HG03442 (cell line): Measurements from ENCODE around the gene ELP2.
A peak's percentile ranks its signal among the peaks of the same experiment; 100 is the strongest.
"Not testable (repeated sequence)": the region's sequence is repeated elsewhere in the genome, so short reads cannot be mapped to it uniquely, and the experiment has no call there.

Experiments
- ATAC-seq: cut with Tn5 transposase; IDR thresholded peaks from one replicate; pipeline ENCODE4 v1.9.1; 2021; ENCODE audit warnings: mild to moderate bottlenecking, moderate library complexity; ENCODE audit not compliant: unreplicated experiment

The ELP2 gene

DNA sequence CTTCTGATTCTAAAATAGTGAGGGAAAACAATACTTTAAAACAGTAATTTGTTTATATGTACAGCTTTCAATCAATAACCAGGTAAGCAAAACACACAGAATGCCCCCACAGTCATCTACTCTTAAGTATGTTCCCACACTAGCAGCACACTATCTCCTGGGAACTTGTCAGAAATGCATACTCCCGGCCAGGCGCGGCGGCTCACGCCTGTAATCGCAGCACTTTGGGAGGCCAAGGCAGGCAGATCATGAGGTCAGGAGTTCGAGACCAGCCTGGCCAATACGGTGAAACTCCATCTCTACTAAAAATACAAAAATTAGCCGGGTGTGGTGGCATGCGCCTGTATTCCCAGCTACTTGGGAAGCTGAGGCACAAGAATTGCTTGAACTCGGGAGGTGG is 12.9 kb upstream of the ELP2 start:
- not testable (repeated sequence) for ATAC-seq

DNA sequence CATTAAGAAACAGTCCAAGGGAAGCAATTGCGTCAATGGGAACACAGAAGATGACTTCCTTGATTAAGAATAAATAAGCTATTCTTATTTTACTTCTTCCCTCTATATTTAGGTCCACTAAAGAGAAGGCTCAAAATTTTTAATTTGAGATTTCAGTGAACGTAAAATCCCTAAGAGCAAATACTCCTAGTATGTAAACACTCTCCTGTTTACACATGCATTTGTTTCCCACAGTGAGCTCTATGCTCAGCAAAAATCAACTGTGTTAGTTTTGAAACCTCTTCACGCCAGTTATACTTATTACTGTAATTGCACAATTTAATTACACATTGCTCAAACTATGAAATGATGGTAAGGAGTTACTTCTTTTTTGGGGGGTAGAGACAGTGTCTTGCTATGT is 9.4 kb upstream of the ELP2 start:
- ATAC-seq = no peak

DNA sequence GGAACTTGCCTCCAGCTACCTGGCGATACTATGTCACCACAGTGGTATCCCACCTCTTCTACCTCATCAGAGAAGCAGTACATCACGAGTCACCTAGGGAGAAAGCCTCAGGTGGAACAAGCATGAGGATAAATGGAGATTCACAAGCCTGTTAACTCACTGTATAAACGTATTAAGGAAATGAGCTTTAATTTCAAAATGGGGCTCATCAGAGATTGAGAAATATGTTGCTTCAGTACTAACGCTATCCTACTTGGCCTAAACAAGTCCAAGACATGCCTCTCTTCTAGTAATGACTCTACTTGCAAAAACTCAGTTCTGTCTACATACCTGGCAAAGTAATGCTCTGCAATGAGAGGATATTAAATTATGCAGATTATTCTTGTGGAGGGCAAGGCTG is 4.9 kb upstream of the ELP2 start:
- no peak for ATAC-seq

GRCh38 chr18:36126668-36127067 is 3.0 kb upstream of the ELP2 start:
- ATAC-seq = no peak

DNA sequence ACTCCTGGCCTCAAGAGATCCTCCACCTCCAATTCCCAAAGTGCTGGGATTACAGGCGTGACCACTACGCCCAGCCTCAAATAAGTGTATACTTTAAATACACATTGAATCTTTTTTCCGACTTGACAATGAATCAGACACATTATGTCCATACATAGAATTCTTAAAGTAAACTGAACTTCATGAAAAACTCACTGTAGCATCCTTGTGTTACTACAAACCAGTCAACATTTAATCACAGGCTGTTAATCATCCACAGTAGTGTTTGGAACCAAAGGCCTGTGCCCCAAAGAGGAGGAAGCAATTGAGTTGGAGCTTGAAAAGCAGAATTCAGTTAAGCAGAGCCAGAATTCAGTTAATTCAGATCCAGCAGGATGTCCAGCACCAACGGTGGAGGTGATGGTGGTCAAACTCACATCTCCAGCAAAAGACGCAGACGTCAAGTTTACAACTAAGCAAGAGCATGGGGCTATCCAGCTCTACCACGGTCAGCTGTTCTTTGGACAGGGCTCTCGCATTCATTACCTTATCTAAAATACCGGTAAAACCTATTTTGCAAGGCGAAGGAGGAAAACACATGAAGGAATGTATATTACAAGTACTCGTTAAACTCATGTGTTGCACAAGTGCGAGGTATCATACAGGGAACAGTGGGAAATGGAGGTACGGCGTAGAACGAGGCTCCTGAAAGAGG is 1.7 kb upstream of the ELP2 start:
- ATAC-seq = no peak

- ATAC-seq = no peak
Measured at GRCh38 chr18:36128530-36128870, 1.2 kb upstream of the ELP2 start.

GRCh38 chr18:36128907-36129299 is 796 bp upstream of the ELP2 start:
- ATAC-seq = peak; percentile 15

DNA sequence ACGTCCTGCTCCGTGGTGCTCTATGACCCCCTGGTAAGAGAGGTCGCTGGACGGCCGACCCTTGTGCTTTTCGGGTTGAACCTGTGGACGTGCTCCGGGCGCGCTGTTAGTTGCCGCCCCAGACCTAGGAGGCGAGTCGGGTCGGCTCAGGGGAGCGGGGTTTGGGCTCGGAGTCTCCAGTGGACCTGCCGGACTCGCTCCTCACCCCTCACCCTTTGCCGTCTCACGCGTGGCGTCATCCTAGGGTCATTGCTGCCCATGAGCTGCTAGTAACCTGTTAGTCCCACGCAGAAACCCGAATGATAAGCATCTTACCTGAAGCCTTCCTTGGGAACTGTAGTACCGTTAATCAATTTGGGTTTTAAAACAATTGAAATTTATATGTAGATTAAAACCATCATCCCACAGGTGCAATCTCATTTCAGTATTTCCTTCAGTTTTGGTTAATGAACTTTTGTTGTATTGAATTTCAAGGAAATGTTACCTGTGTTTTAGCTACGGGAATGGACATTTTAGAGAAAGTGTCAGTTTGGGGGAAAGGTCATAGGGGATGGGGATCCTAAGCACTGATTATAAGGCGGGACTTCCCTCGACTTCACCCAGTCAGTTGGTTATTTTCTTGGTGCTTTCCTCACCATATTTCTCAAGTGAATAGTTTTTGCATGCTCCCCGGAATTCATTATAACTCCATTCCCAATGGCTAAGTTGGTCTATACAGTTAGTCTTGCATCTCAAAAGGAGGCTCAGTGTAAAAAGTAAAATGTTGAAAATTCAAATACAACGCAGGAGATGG is 536 bp downstream of the ELP2 start:
- peak; percentile 19 for ATAC-seq

DNA sequence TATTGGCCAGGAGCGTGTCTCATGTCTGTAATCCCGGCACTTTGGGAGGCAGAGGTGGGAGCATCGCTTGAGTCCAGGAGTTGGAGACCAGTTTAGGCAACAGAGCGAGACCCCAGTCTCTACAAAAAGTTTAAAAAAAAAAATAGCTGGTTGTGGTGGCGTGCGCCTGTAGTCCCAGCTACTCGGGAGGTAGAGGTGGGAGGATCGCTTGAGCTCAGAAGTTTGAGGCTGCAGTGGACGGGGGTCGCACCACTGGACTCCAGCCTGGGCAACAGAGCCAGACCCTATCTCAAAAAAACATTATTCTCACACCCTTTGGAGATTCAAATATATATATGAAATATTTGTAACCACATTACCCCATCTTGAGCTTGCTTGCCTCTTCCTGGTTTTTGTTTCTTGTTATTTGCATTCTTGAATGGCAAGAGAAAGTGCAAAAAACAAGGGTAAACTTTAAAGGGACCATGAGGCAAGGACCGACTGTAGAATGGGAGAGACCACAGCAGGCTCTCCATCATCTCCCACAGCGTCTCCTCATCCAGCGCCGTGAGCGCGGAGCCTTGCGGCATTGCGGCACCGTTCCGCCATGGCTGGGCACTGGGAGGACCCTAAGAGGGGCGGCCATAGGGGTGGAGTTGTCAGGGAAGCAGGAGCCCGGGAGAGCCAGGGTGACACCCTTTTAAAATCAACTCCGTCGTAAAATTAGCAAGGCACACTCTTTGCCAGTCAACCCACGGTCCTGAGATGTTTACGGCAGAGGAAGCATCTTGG is 1.4 kb downstream of the ELP2 start:
- no peak for ATAC-seq

- ATAC-seq = no peak
Measured at GRCh38 chr18:36131692-36132483, 2.2 kb downstream of the ELP2 start.

- ATAC-seq = no peak
Measured at GRCh38 chr18:36132756-36133155, 3.1 kb downstream of the ELP2 start.

DNA sequence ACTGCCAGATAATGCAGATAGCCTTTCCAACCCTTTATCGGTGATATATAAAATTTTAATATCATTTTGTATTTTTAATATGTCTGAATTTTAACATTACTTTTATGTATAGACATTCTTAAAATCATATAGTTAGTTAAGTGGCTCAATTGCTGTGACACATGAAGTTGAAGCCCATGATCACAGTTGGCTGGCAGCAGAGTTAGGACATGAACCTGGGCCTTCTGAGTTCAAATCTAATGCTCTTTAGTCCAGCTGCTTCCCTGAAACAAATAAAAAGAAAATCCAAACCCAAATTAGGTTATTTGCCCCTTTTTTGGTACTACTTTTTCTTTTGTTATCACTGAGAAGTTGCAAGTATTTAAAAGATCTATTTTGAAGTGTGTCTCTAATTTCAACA is 5.6 kb downstream of the ELP2 start:
- ATAC-seq = no peak

GRCh38 chr18:36139245-36139644 is 9.5 kb downstream of the ELP2 start:
- no peak for ATAC-seq

- ATAC-seq = no peak
Measured at GRCh38 chr18:36141576-36141975, 11.9 kb downstream of the ELP2 start.

- no peak for ATAC-seq
Measured at GRCh38 chr18:36142751-36143150, 13.1 kb downstream of the ELP2 start.

GRCh38 chr18:36143391-36143790 is 13.7 kb downstream of the ELP2 start:
- ATAC-seq = no peak

GRCh38 chr18:36149514-36150289 is 20.0 kb downstream of the ELP2 start:
- peak; percentile 97 for ATAC-seq

GRCh38 chr18:36152781-36153180 is 23.1 kb downstream of the ELP2 start:
- no peak for ATAC-seq

GRCh38 chr18:36153203-36153602 is 23.5 kb downstream of the ELP2 start:
- no peak for ATAC-seq

GRCh38 chr18:36153771-36154170 is 24.1 kb downstream of the ELP2 start:
- no peak for ATAC-seq
